Measurements from ENCODE around the gene RNF111. TPM values are rescaled to one million over a fixed set of nuclear protein-coding genes. Genes with fewer than 3 reads are reported as not detected.

RNF111 gene
- polyA plus RNA-seq, 2 of the 4 experiments (the other 2 are of a cell fraction) = 25.0 to 42.7 TPM

- ATAC-seq (no peak), DNase-seq (ENCODE audit: low read depth in 1 of 2, low spot score in 1 of 2) (no peak), FAIRE-seq (peak; percentile 80)
- no peak overlapping the region for H3K27ac ChIP-seq
- no peak overlapping the region for H3K4me2 ChIP-seq
- 49% methylated on average over 1 of the region's 1 CpG for WGBS (ENCODE audit: missing lambda C conversion rate)
- no peaks in the 10 kb centered on the region for H3K4me1 ChIP-seq
- CTCF ChIA-PET = interaction anchor here (1.0 to 1.2 kb wide), 3 partner anchors 10 to 431 kb away, joined by 3 to 4 read pairs (median 3); no protein-coding TSS in a partner anchor
- no peak overlapping the region for H3K4me3 ChIP-seq
- TF ChIP-seq POLR2AphosphoS2 (conservative IDR thresholded peaks at IDR 0.05; ENCODE audit: low read length) = no peak
- TF ChIP-seq, protein P1, sequence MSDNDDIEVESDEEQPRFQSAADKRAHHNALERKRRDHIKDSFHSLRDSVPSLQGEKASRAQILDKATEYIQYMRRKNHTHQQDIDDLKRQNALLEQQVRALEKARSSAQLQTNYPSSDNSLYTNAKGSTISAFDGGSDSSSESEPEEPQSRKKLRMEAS (IDR thresholded peaks at IDR 0.05) = no peak
- TF ChIP-seq RAD21 (conservative IDR thresholded peaks at IDR 0.05 in 1 of 2, IDR thresholded peaks at IDR 0.05 in 1 of 2) = no peak
- no peak for TF ChIP-seq BHLHE40 (IDR thresholded peaks at IDR 0.05; ENCODE audit: low read depth, low read length)
- no peak for TF ChIP-seq CEBPB (IDR thresholded peaks at IDR 0.05)
- TF ChIP-seq, protein P2, sequence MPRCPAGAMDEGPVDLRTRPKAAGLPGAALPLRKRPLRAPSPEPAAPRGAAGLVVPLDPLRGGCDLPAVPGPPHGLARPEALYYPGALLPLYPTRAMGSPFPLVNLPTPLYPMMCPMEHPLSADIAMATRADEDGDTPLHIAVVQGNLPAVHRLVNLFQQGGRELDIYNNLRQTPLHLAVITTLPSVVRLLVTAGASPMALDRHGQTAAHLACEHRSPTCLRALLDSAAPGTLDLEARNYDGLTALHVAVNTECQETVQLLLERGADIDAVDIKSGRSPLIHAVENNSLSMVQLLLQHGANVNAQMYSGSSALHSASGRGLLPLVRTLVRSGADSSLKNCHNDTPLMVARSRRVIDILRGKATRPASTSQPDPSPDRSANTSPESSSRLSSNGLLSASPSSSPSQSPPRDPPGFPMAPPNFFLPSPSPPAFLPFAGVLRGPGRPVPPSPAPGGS (IDR thresholded peaks at IDR 0.05) = no peak
- TF ChIP-seq, protein P3, sequence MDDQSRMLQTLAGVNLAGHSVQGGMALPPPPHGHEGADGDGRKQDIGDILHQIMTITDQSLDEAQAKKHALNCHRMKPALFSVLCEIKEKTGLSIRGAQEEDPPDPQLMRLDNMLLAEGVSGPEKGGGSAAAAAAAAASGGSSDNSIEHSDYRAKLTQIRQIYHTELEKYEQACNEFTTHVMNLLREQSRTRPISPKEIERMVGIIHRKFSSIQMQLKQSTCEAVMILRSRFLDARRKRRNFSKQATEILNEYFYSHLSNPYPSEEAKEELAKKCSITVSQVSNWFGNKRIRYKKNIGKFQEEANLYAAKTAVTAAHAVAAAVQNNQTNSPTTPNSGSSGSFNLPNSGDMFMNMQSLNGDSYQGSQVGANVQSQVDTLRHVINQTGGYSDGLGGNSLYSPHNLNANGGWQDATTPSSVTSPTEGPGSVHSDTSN (IDR thresholded peaks at IDR 0.05) = no peak
- TF ChIP-seq E2F6 (IDR thresholded peaks at IDR 0.05; ENCODE audit: borderline replicate concordance, low read depth) = no peak
- TF ChIP-seq, protein P4, sequence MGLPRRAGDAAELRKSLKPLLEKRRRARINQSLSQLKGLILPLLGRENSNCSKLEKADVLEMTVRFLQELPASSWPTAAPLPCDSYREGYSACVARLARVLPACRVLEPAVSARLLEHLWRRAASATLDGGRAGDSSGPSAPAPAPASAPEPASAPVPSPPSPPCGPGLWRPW (IDR thresholded peaks at IDR 0.05) = no peak
- TF ChIP-seq EP300 (IDR thresholded peaks at IDR 0.05) = no peak
- POLR2A ChIA-PET = no interaction called here
- H3K9me3 ChIP-seq = no peaks in the 10 kb centered on the region
Measured at GRCh38 chr15:59069430-59069829, 82.0 kb downstream of the RNF111 start.

- no peak for TF ChIP-seq E2F6 (IDR thresholded peaks at IDR 0.05; ENCODE audit: borderline replicate concordance, low read depth)
- TF ChIP-seq, protein P2 (IDR thresholded peaks at IDR 0.05) = no peak
- ChIA-PET CTCF (interaction anchor here (0.7 to 1.3 kb wide), 5 partner anchors 8 to 454 kb away, joined by 3 to 4 read pairs (median 3); no protein-coding TSS in a partner anchor), POLR2A (no interaction called here)
- H3K27ac ChIP-seq = no peak overlapping the region
- DNase-seq (ENCODE audit: low read depth in 1 of 2, low spot score in 1 of 2) (no peak), ATAC-seq (no peak), FAIRE-seq (no peak)
- H3K4me1 ChIP-seq = no peaks in the 10 kb centered on the region
- H3K4me2 ChIP-seq = no peak overlapping the region
- 89% methylated on average over 1 of the region's 1 CpG for WGBS (ENCODE audit: missing lambda C conversion rate)
- no peak overlapping the region for H3K4me3 ChIP-seq
- no peaks in the 10 kb centered on the region for H3K9me3 ChIP-seq
Measured at GRCh38 chr15:59074607-59075006, 87.1 kb downstream of the RNF111 start.

DNA sequence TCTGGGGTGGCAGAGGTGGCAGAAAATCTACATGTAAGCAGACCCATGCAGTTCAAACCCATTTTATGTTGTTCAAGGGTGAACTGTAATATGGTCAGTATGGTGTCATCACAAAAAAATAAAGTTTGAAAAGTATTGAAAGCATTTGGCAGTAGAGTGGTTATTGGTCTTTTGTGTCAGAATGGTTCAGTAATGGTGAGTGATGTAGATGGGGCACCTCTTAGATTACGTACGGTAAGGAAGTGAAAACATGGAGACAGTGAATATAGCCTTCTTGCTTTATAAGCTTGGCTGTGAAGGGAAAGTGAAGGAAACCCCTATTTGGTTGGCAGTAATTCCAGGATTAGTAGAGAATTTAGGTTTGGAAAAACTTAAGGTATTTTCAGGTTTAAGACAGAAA, 100.3 kb downstream of the RNF111 start:
- Histone ChIP-seq H3K4me1 (no peaks in the 10 kb centered on the region), H3K9me3 (no peaks in the 10 kb centered on the region), H3K4me3 (no peak overlapping the region), H3K4me2 (no peak overlapping the region), H3K27ac (no peak overlapping the region)
- 97% methylated on average over 2 of the region's 2 CpGs for WGBS (ENCODE audit: missing lambda C conversion rate)
- ATAC-seq = no peak
- CTCF ChIA-PET = interaction anchor here (1.0 to 1.3 kb wide), 3 partner anchors 10 to 23 kb away, joined by 4 to 5 read pairs (median 4); no protein-coding TSS in a partner anchor
- no peak for DNase-seq (ENCODE audit: low read depth in 1 of 2, low spot score in 1 of 2)
- TF ChIP-seq POLR2AphosphoS2 (conservative IDR thresholded peaks at IDR 0.05; ENCODE audit: low read length) (no peak), HOXA7 (CRISPR knock-in tag; IDR thresholded peaks at IDR 0.05) (no peak), HOXB5 (CRISPR knock-in tag; IDR thresholded peaks at IDR 0.05) (no peak), SREBF2 (IDR thresholded peaks at IDR 0.05) (no peak), MYC (IDR thresholded peaks at IDR 0.05; ENCODE audit: borderline replicate concordance, low read length) (no peak), TP53 (CRISPR knock-in tag; IDR thresholded peaks at IDR 0.05) (no peak), HOXB13 (CRISPR knock-in tag; IDR thresholded peaks at IDR 0.05; ENCODE audit: low read depth) (no peak), RAD21 (conservative IDR thresholded peaks at IDR 0.05 in 1 of 2, IDR thresholded peaks at IDR 0.05 in 1 of 2) (no peak), CBX2 (IDR thresholded peaks at IDR 0.05; ENCODE audit: borderline replicate concordance, low read depth) (no peak), NR3C1 (IDR thresholded peaks at IDR 0.05) (no peak), EHMT2 (IDR thresholded peaks at IDR 0.05; ENCODE audit: low read depth) (no peak), FOSB (CRISPR knock-in tag; IDR thresholded peaks at IDR 0.05) (no peak)
- TF ChIP-seq, protein P3 (IDR thresholded peaks at IDR 0.05) = no peak
- TF ChIP-seq, protein P5, sequence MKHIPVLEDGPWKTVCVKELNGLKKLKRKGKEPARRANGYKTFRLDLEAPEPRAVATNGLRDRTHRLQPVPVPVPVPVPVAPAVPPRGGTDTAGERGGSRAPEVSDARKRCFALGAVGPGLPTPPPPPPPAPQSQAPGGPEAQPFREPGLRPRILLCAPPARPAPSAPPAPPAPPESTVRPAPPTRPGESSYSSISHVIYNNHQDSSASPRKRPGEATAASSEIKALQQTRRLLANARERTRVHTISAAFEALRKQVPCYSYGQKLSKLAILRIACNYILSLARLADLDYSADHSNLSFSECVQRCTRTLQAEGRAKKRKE (CRISPR knock-in tag; IDR thresholded peaks at IDR 0.05; ENCODE audit: low read depth) = no peak
- POLR2A ChIA-PET = no interaction called here
- FAIRE-seq = no peak
